Suprapubic skin (tissue), 4 donors: ENCODE results near the gene PIK3CD. TPM values are rescaled to one million over a fixed set of nuclear protein-coding genes. Genes with fewer than 3 reads are reported as not detected.

Experiments used
- DNase-seq, 2 donors: peaks; one replicate each; pipeline ENCODE4 v3.0.0-alpha.2; 2019; ENCODE audit warnings: low spot score in 2 of 2
- H3K27ac ChIP-seq: fragments of 200-600 bp; sonication (generic); one replicate; pipeline ENCODE4 v1.5.1; 2019
- H3K27me3 ChIP-seq: fragments of 200-600 bp; sonication (generic); one replicate; pipeline ENCODE4 v1.5.1; 2019
- H3K36me3 ChIP-seq: fragments of 200-600 bp; sonication (generic); one replicate; pipeline ENCODE4 v1.5.1; 2019
- H3K4me1 ChIP-seq: fragments of 200-600 bp; sonication (generic); one replicate; pipeline ENCODE4 v1.5.1; 2019
- H3K4me3 ChIP-seq: fragments of 200-600 bp; sonication (generic); one replicate; pipeline ENCODE4 v1.5.1; 2019; ENCODE audit warnings: mild to moderate bottlenecking
- H3K9me3 ChIP-seq: fragments of 200-600 bp; sonication (generic); one replicate; pipeline ENCODE4 v1.5.1; 2019
- EP300 ChIP-seq: sonication (generic); formaldehyde crosslinking; IDR thresholded peaks from one replicate; pipeline ENCODE4 v1.6.1; 2017; ENCODE audit warnings: antibody characterized with exemption
- POLR2A ChIP-seq, 2 donors: fragments of 450-650 bp; IDR thresholded peaks; one replicate each; pipeline ENCODE4 v1.6.1; 2017; ENCODE audit warnings: antibody characterized with exemption in 2 of 2, mild to moderate bottlenecking in 2 of 2, moderate library complexity in 2 of 2
- POLR2AphosphoS5 ChIP-seq, 3 donors: sonication (generic); formaldehyde crosslinking; IDR thresholded peaks; one replicate each; pipeline ENCODE4 v1.6.1; 2017; ENCODE audit warnings: antibody characterized with exemption in 3 of 3
- WGBS: methylation state at CpG from one replicate; pipeline ENCODE4 v1.1.5; 2018; 5-methylcytosine and 5-hydroxymethylcytosine counted together
- total RNA-seq, 4 donors: library from RNA; depleted of rRNA; stranded (reverse); fragments of >200 nt; gene quantifications; one replicate each; pipeline ENCODE4 v1.1.0, GENCODE V29; 2016
- TF ChIP-seq, protein P1 (sequence below), 2 donors: fragments of 200-600 bp in 1 of 2; fragments of 450-650 bp in 1 of 2; sonication (generic) in 1 of 2; IDR thresholded peaks; one replicate each; pipeline ENCODE4 v1.5.1; 2016 to 2019; ENCODE audit warnings: antibody characterized with exemption in 2 of 2, mild to moderate bottlenecking in 1 of 2, moderate library complexity in 1 of 2

Gene PIK3CD
- total RNA-seq, 4 donors from 2014 or later, result 4.0 to 8.6 (median 6.4) TPM

DNA sequence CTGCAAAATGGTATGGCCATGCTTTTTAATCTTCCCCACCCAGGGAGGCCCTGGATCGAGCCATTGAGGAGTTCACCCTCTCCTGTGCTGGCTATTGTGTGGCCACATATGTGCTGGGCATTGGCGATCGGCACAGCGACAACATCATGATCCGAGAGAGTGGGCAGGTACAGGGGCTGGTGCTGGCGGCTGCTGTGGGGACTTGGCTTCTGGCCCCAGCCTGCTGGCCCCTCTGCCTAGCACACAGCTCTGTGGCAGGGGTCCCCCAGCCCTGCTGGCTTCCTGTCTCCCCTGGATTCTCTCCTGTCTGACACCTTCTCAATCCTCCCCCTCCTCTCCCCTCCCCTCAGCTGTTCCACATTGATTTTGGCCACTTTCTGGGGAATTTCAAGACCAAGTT is 72.4 kb downstream of the PIK3CD start:
- WGBS, result 87% methylated on average over 3 of the region's 6 CpGs
- no peak overlapping the region for H3K4me3 ChIP-seq
- DNase-seq, result no peak
- peaks cover 16% of the 10 kb centered on the region for H3K4me1 ChIP-seq
- TF ChIP-seq POLR2AphosphoS5 (IDR thresholded peaks at IDR 0.05), result no peak
- no peak for TF ChIP-seq POLR2A (IDR thresholded peaks at IDR 0.05)
- TF ChIP-seq, protein P1, sequence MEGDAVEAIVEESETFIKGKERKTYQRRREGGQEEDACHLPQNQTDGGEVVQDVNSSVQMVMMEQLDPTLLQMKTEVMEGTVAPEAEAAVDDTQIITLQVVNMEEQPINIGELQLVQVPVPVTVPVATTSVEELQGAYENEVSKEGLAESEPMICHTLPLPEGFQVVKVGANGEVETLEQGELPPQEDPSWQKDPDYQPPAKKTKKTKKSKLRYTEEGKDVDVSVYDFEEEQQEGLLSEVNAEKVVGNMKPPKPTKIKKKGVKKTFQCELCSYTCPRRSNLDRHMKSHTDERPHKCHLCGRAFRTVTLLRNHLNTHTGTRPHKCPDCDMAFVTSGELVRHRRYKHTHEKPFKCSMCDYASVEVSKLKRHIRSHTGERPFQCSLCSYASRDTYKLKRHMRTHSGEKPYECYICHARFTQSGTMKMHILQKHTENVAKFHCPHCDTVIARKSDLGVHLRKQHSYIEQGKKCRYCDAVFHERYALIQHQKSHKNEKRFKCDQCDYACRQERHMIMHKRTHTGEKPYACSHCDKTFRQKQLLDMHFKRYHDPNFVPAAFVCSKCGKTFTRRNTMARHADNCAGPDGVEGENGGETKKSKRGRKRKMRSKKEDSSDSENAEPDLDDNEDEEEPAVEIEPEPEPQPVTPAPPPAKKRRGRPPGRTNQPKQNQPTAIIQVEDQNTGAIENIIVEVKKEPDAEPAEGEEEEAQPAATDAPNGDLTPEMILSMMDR (IDR thresholded peaks at IDR 0.05), result no peak
- TF ChIP-seq EP300, result no peak
- no peaks in the 10 kb centered on the region for H3K9me3 ChIP-seq
- peaks cover 56% of the 10 kb centered on the region for H3K36me3 ChIP-seq
- no peaks in the 10 kb centered on the region for H3K27me3 ChIP-seq
- H3K27ac ChIP-seq, result no peak overlapping the region

DNA sequence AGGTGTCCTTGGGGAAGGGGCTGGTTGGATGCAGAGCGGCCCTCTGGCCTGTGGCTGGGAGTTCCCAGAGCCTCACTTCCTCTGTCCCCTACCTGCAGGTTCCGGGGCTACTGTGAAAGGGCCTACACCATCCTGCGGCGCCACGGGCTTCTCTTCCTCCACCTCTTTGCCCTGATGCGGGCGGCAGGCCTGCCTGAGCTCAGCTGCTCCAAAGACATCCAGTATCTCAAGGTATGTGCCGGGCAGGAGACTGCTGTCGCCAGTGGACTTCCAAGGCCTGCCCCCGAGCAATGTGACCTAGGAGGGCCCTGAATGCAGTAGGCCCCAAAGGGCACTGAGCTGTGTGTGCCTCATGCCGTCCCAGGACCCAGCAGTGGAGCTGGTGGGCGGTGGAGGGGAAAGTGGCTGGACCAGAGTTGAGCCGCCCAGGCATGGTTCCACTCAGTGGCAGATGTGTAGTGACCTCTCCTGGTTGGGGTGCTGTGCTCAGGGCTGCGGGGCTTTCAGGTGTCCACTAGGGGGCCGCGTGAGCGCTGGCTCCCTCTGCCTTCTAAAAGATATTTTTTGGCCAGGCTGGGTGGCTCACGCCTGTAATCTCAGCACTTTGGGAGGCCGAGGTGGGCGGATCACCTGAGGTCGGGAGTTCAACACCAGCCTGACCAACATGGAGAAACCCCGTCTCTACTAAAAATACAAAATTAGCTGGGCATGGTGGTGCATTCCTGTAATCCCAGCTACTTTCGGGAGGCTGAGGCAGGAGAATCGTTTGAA is 73.4 kb downstream of the PIK3CD start:
- TF ChIP-seq, protein P1 (IDR thresholded peaks at IDR 0.05), result peak; percentile 47 to 83
- TF ChIP-seq EP300, result no peak
- peaks cover 65% of the 10 kb centered on the region for H3K36me3 ChIP-seq
- no peak for DNase-seq
- 78% methylated on average over 19 of the region's 24 CpGs for WGBS
- H3K4me1 ChIP-seq, result peaks cover 9% of the 10 kb centered on the region
- H3K27me3 ChIP-seq, result no peaks in the 10 kb centered on the region
- H3K9me3 ChIP-seq, result no peaks in the 10 kb centered on the region
- H3K27ac ChIP-seq, result no peak overlapping the region
- H3K4me3 ChIP-seq, result no peak overlapping the region

DNA sequence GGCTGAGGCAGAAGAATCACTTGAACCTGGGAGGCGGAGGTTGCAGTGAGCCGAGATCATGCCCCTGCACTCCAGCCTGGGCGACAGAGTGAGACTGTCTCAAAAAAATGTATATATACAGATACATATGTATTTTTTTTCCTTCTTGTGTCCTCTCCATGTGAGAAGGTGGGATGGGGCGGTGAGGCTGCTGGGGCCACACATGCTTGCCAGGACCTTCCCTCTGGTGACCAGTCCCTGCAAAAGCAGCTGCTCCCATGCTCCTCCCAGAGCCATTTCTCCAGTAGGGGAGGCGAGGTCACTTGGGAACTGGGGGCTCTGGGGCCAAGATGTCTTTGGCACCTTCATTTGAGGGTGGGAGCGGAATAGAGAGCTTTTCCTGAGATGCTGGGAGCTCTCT is 74.9 kb downstream of the PIK3CD start:
- H3K36me3 ChIP-seq, result peaks cover 76% of the 10 kb centered on the region
- peaks cover 3% of the 10 kb centered on the region for H3K4me1 ChIP-seq
- TF ChIP-seq POLR2AphosphoS5 (IDR thresholded peaks at IDR 0.05), result no peak
- TF ChIP-seq POLR2A (IDR thresholded peaks at IDR 0.05), result no peak
- no peak for TF ChIP-seq EP300
- TF ChIP-seq, protein P1 (IDR thresholded peaks at IDR 0.05), result no peak
- no peak overlapping the region for H3K4me3 ChIP-seq
- H3K9me3 ChIP-seq, result no peaks in the 10 kb centered on the region
- H3K27me3 ChIP-seq, result no peaks in the 10 kb centered on the region
- DNase-seq, result no peak
- 95% methylated on average over 4 of the region's 6 CpGs for WGBS
- no peak overlapping the region for H3K27ac ChIP-seq

DNA sequence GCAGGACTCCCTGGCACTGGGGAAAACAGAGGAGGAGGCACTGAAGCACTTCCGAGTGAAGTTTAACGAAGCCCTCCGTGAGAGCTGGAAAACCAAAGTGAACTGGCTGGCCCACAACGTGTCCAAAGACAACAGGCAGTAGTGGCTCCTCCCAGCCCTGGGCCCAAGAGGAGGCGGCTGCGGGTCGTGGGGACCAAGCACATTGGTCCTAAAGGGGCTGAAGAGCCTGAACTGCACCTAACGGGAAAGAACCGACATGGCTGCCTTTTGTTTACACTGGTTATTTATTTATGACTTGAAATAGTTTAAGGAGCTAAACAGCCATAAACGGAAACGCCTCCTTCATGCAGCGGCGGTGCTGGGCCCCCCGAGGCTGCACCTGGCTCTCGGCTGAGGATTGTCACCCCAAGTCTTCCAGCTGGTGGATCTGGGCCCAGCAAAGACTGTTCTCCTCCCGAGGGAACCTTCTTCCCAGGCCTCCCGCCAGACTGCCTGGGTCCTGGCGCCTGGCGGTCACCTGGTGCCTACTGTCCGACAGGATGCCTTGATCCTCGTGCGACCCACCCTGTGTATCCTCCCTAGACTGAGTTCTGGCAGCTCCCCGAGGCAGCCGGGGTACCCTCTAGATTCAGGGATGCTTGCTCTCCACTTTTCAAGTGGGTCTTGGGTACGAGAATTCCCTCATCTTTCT is 75.5 kb downstream of the PIK3CD start:
- no peaks in the 10 kb centered on the region for H3K27me3 ChIP-seq
- H3K9me3 ChIP-seq, result no peaks in the 10 kb centered on the region
- WGBS, result 79% methylated on average over 21 of the region's 25 CpGs
- DNase-seq, result no peak
- H3K27ac ChIP-seq, result no peak overlapping the region
- TF ChIP-seq, protein P1 (IDR thresholded peaks at IDR 0.05), result no peak
- no peak for TF ChIP-seq EP300
- TF ChIP-seq POLR2A (IDR thresholded peaks at IDR 0.05), result no peak
- TF ChIP-seq POLR2AphosphoS5 (IDR thresholded peaks at IDR 0.05), result no peak
- H3K4me1 ChIP-seq, result no peaks in the 10 kb centered on the region
- peaks cover 78% of the 10 kb centered on the region for H3K36me3 ChIP-seq
- H3K4me3 ChIP-seq, result no peak overlapping the region
